ENCODE measurements around the gene MSI2.
A peak's percentile ranks its signal among the peaks of the same experiment; 100 is the strongest.

MSI2 gene

GRCh38 chr17:57589151-57590034, 333.1 kb downstream of the MSI2 start:
- no peak for DNase-seq

GRCh38 chr17:57593739-57594462, 337.6 kb downstream of the MSI2 start:
- DNase-seq, result no peak

DNA sequence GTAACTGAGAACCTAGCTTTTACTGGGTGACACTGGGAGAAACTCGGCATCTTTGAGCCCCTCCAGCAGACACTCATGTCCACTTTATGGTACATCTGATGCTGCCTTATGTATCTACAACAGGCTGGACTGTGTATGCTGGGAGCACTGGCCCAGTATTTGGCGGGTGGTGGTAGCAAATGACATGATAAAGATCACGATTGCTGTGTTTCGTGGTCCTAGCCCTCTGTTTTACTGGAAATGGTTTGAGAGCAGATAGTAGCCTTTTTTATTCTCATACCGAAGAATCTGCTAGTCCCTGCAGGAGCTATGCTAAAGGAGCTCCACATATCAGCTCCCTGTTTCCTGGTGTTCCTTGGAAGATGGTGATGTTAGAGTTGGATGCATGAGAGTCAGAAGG, 338.4 kb downstream of the MSI2 start:
- DNase-seq, result no peak

GRCh38 chr17:57595426-57595825, 339.1 kb downstream of the MSI2 start:
- DNase-seq, result no peak

DNA sequence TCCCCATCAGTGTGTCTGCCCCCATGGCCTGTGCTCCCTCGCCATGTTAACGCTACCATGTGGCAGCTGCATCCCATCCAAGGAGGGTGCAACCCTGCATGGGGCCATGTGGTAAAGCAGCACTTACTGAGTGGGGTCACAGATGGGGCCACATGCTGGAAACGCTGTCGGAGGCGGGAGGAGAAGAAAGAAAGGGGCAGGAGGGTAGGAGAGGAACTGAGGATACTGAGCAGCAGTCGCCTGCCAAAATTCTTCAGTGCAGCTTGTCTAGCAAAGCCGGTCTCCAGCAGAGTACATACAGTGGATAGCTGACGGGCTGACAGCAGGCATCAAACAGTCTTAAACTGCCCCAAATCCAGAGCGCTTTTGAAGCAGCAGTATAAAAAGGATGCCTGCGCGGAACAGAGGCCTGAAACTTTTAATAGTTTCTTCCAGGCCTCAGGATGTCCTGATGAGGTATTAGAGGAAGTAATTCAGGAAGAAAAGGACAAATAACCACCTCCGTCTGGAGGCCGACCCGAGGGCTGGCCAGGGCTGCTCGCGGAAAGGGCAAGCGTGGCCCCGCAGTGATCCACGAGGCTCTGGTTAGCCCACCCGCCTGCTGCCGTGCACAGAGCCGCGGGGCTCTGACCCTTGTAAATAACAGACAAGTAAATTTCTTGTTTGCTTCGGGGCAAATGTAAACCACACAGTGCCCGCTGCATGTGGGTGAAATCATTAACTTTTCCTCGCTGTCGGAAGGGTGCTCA, 339.8 kb downstream of the MSI2 start:
- DNase-seq, result no peak

GRCh38 chr17:57597101-57597500, 340.8 kb downstream of the MSI2 start:
- DNase-seq, result no peak

DNA sequence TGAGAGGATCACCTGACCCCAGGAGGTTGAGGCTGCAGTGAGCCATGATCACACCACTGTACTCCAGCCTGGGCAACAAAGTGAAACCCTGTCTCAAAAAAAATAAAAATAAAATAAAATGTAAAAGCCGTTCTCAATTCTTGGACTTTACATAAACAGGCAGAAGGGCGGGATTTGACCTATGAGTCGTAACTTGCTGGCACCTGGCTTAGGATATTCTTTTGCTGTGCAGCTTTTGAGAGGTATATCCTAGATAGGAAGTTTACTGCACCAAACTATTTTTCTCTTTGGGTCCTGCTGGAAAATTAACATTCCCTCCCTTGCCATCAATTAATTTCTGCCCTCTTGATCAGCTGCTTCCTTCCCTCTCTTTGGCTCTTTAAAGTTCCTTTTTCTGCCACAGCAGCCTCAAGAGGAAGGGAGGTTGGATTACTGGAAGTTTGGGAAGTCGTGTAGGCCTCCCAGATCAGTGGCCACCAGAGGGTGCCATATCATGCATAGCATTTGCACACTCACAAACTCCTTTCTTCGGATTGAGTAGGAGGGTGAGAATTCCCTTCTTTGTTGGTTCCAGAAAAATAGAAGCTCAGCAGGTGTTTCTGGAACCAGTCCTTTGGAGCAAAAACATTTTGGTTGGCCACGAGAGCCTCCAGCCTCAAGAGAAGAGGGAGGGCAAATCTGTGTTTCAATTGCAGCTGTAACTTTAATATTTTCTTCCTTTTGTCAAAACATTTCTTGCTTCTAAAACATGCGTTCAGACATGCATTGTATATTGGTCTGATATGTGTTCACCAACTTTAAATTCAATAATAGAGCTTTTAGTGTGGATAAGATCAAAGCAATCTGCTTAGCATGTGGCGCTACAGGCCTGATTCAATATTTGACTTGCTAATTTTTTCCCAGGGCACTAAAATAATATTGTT, 341.5 kb downstream of the MSI2 start:
- DNase-seq, result peak; percentile 40

DNA sequence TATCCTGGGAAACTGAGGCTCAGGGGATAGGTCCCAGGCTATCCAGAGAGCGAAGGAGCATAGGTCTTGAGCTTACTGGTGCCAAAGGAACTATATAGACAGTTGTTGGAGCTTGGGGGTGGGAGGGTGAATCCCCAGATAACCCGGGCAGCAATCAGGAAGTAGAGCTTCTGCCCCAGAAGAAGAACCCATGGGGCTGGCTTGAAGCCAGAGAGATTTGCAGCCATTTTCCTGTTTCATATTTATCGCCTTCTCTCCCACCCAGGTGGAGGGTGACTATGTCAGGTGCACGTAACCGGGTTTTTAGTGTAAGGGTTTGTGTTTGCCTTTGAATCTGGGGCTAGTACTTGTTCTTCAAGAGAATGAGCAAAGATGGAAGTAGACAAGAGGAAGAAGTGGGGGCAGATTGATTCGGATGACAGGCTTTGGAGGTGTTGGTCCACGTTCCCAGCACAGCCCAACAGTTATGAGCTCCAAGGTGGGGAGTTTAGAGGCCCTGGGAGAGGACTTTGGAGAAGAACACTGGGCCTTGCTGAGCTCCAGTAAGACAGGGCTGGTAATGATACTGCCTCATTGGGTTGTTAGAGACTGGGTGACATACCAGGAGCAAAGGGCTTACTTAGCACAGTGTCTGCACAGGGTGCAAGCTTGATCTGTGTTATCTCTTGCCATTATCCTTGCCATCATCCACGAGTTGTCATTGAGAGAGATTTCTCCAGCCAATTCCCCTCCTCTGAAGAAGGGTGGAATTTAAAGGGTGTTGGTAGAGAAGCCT, 343.1 kb downstream of the MSI2 start:
- peak; percentile 34 for DNase-seq

DNA sequence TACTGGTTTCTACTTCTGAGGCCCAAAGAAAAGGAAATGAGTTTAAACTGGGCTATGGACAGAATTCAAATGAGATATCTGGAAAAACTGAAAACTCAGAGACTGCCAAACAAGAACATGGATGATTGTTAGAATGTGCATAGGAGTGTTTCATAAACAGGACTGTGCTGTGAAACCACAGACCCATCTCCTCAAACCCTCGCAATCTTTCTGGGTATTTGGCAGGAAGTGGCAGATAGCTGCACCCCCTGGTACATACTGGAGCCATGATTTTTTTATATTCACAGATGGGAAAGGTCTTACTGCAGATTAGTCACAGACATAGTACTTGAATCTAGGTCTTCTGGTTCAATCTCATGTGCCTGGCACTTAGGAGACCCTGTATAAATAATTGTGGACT, 343.8 kb downstream of the MSI2 start:
- peak; percentile 55 for DNase-seq

- DNase-seq, result peak; percentile 48
These were observed 344.9 kb downstream of the MSI2 start for GRCh38 chr17:57601143-57601735.

DNA sequence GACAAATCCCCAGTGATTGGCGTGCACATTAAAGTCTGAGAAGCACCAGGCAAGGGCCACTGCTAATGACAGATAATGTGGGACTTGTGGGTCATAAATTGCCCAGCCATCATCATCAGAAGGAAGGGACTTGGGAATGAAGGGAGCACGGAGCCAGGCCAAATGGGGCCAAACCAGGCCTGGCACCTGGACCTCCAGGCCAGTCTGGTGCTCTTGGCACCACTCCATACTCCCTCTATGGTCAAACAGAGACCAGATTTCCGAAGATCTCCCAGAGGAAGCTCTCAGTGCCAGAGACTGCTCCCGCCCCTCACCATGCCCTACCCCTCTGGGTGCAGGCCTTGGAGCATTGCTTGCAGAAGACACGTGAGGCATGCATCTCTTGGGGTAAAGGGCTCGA, 346.6 kb downstream of the MSI2 start:
- DNase-seq, result no peak

DNA sequence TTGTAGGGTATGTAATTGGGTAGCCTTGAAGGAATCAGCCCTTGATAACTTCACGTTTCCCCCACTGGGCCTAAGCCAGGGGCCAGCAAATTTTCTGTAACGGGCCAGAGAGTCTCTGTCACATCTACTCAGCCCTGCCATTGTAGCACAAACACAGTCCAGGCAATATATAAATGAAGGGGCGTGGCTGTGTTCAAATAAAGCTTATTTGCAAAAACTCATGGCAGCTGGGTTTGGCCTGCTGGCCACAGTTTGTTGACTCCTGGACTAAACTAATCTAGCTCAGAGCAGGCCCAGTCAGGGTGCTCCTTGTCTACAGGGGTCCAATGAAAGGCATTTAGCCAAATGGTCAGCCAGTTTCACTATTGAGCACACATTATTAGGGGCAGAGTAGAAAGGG, 347.2 kb downstream of the MSI2 start:
- DNase-seq, result no peak

DNA sequence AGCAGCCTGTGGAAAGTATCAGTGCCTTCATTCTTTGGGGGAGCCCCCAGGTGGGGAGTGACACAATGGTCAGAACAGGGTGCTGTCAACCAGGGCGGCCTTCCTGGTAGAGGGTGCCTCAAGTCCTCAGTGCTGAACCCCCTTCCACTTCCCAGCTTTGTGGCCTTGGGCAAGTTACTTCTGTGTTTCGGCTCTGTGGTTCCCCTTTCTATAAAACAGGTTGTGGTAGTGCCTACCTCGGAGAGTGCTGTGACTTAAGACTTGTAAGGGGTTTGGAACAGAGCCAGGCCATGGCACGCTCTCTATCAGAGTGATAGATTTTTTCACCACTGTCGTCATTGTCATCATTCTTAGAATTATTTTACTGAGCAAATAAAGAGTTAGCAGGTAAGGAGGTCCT, 347.7 kb downstream of the MSI2 start:
- DNase-seq, result peak; percentile 75

DNA sequence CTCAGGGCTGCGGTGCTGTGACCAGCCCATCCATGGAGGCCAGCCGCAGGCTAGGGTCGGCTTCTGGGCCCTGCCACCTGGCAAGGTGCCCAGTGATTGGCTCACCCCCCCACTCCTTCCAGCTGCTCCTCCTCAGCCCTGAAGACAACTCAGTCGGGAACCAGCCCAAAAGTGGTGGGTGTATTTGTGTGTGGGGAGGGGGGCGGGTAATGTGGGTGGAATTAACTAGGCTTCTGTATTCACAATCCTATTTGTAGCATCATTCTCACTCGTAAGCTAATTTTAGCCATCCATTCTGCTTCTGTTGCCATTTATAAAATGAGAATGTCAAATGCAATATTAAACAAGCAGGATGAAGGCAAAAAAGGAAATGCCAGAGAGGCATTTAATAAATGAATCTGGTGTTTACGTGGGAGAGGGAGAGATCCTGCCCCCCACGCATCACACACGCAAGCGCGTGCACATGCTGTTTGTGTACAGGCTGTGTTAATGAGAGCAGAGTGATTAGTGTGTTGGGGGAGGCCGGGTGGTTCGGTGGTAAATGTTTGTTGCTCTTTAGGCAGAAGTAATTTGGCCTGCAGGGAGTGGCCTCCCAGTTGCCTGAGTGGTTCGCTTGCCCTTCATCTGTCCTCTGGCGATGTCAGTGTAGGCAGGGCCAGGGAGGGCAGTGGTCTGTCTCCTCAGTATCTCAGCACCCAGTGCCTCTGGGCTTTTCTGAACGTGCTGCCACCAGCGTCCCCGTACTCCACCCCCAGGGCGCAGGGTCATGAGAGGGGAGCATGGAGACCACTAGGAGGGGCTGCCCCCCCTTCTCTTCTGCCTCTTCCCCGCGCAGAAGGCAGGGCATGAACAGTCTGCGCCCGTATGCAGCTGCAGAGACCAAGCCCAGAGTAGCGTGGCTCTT, 348.7 kb downstream of the MSI2 start:
- peak; percentile 49 for DNase-seq

- no peak for DNase-seq
These were observed 349.4 kb downstream of the MSI2 start for GRCh38 chr17:57605675-57606105.

DNA sequence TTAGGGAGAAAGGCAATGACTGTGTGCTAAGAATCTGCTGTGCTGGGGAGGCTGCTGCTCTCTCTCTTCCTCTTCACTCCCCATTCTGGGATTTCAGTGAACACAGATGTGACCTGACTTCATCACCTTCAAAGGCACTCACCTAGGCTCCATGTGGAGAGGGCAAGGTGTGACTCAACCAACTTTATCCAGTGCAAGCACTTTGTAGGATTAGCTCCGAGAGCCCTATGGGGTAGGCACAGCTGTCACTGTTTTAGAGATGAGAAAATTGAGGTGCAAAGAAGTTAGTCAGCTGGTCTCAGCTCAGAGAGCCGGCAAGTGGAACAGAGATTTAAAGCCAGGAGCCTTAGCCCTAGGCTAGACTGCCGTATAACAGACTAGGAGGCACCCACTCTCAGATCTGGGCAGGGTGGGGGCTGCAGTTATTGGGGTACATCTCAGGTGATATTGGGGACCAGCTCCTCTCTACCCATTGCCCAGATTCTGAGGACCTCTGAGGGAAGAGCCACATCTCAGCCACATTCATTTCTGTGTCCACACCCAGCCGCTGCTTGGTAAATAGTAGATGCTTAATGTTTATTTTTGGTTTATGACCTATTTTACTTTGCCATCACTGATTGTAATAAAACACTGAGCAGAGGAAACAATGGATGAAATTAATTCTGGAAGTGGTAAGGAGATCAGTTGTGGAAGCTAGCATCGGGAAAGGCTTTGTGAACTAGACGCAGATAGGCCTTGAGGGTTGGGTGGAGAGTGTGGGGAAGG, 350.0 kb downstream of the MSI2 start:
- DNase-seq, result no peak

DNA sequence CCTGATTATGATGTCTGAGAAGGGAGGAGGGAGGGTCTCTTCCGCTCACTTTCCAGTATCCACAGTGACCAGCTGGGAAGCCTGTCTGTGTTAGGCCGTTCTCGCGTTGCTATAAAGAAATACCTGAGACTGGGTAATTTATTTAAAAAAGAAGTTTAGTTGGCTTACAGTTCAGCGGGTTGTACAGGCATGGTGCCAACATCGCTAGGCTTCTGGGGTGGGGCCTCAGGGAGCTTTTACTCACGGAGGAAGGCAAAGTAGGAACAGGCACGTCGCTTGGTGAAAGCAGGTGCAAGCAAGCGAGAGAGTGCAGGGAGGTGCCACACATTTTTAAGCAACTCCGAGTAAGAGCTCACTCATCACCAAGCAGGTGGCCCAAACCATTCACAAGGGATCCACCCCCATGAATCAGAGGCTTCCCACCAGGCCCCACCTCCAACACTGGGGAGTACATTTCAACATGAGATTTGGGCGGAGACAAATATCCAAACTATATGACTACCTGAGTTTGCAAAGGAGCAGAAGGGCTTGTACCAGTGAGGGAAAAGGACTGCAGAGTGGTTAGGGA, 351.3 kb downstream of the MSI2 start:
- DNase-seq, result no peak

GRCh38 chr17:57608369-57609124, 352.2 kb downstream of the MSI2 start:
- no peak for DNase-seq

Data from activated gamma-delta T cell treated with Interleukin-2 at 50 U/mL for 16 hours (primary cell).